ENCODE measurements around the gene ROBO4. TPM values are rescaled to one million over a fixed set of nuclear protein-coding genes. Genes with fewer than 3 reads are reported as not detected.
A peak's percentile ranks its signal among the peaks of the same experiment; 100 is the strongest.

ROBO4 gene
- polyA plus RNA-seq, 2 of the 4 experiments (the other 2 are of a cell fraction) = not detected

DNA sequence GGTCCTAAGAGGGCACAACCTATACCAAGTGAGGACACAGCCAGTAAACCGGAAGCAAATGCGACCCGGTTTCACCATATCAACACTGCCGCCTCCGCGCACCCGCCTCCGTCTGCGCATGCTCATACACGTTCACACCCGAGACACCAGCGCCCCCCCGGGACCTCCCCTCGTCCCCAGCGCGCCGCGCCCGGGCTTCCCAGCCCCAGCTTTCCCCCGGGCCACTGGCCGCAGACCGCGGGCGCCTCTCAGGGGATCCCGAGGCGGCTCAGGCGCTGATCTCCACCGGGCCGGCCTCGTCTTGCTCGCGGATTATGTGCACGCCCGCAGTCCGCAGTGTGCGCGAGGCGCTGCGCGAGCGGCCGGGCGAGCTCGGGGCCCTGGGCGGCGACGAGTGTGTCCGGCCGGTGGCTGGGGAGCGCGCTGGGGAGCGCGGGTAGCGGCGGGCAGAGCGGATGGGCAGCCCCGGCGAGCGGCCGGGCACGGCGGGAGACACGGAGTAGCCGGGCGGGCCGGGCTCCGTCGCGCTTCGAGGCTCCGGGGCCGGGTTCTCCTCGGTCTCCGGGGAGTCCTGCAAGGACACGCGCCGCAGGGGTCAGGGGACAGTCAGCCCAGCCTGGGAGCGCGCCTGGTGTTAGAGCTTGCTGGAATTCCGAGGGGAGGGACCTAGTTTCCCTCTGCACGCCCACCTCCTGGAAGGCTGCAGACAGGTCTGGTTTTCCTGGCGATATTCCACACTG is 23.4 kb upstream of the ROBO4 start:
- DNase-seq (ENCODE audit: low read depth in 1 of 2, low spot score in 1 of 2) = peak; percentile 22 to 45
- ATAC-seq = peak in 1 of 2 experiments; percentile 71; a peak in 3 of 6 replicates
- Histone ChIP-seq H3K4me1 (no peaks in the 10 kb centered on the region), H3K27ac (peak overlapping the region; percentile 20 to 67; a peak in 3 of 6 replicates), H3K9me3 (no peaks in the 10 kb centered on the region), H3K4me3 (peak overlapping the region; percentile 32; the same call in 2 of the 3 replicates), H3K4me2 (peak overlapping the region; percentile 75)
- ChIA-PET POLR2A (no interaction called here), CTCF (interaction anchor here (1.0 kb wide), 1 partner anchor 45 kb away, joined by 3 read pairs; no protein-coding TSS in a partner anchor)
- TF ChIP-seq MAX (IDR thresholded peaks at IDR 0.05) = peak; percentile 37; the same call in 1 of the 2 replicates
- no peak for TF ChIP-seq JUN (IDR thresholded peaks at IDR 0.05)
- TF ChIP-seq E2F6 (IDR thresholded peaks at IDR 0.05; ENCODE audit: borderline replicate concordance, low read depth) = peak; percentile 64
- no peak for FAIRE-seq
- WGBS (ENCODE audit: missing lambda C conversion rate) = 46% methylated on average over 9 of the region's 82 CpGs

DNA sequence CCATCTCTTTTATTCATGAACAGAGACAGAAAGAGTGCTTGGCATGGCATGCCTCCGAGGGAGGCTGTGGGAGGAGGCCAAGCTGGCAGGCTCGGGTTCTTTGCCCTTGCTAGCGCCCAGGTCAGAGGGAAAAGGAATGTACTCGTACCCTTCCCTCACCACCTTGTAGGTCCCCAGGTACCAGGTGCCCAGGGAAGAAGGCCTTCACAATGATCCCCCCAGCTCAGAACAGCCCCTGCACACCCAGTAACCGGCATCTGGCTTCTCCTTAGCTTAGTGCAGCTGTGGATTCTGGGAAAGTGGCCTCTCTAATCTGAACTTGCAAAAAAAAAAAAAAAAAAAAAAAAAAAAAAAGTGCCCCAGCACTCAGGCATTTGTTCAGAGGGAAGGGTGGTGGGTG is 22.7 kb upstream of the ROBO4 start:
- no peak for TF ChIP-seq RNF2 (IDR thresholded peaks at IDR 0.05; ENCODE audit: borderline replicate concordance, low read depth)
- TF ChIP-seq MAFK (IDR thresholded peaks at IDR 0.05; ENCODE audit: partially characterized antibody) = no peak
- TF ChIP-seq POLR2A (IDR thresholded peaks at IDR 0.05; ENCODE audit: low read length) = no peak
- no peak for TF ChIP-seq E2F6 (IDR thresholded peaks at IDR 0.05; ENCODE audit: borderline replicate concordance, low read depth)
- TF ChIP-seq, protein P1, sequence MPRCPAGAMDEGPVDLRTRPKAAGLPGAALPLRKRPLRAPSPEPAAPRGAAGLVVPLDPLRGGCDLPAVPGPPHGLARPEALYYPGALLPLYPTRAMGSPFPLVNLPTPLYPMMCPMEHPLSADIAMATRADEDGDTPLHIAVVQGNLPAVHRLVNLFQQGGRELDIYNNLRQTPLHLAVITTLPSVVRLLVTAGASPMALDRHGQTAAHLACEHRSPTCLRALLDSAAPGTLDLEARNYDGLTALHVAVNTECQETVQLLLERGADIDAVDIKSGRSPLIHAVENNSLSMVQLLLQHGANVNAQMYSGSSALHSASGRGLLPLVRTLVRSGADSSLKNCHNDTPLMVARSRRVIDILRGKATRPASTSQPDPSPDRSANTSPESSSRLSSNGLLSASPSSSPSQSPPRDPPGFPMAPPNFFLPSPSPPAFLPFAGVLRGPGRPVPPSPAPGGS (IDR thresholded peaks at IDR 0.05) = no peak
- TF ChIP-seq HMGXB4 (CRISPR knock-in tag; IDR thresholded peaks at IDR 0.05; ENCODE audit: borderline replicate concordance) = no peak

GRCh38 chr11:124919898-124920297 is 22.2 kb upstream of the ROBO4 start:
- POLR2A ChIA-PET = no interaction called here
- no peak for DNase-seq (ENCODE audit: low read depth in 1 of 2, low spot score in 1 of 2)
- CTCF ChIA-PET = no interaction called here
- H3K4me3 ChIP-seq = no peak overlapping the region
- H3K9me3 ChIP-seq = no peaks in the 10 kb centered on the region
- no peak for ATAC-seq
- no peaks in the 10 kb centered on the region for H3K4me1 ChIP-seq
- no peak overlapping the region for H3K27ac ChIP-seq
- WGBS (ENCODE audit: missing lambda C conversion rate) = 79% methylated on average over 2 of the region's 2 CpGs
- FAIRE-seq = no peak
- H3K4me2 ChIP-seq = no peak overlapping the region
- no peak for TF ChIP-seq HES2 (IDR thresholded peaks at IDR 0.05)
- TF ChIP-seq RAD21 (conservative IDR thresholded peaks at IDR 0.05 in 1 of 2, IDR thresholded peaks at IDR 0.05 in 1 of 2) = no peak
- no peak for TF ChIP-seq POLR2A (IDR thresholded peaks at IDR 0.05; ENCODE audit: low read length)
- TF ChIP-seq TP53 (CRISPR knock-in tag; IDR thresholded peaks at IDR 0.05) = no peak
- TF ChIP-seq RNF2 (IDR thresholded peaks at IDR 0.05; ENCODE audit: borderline replicate concordance, low read depth) = no peak
- TF ChIP-seq FOSB (CRISPR knock-in tag; IDR thresholded peaks at IDR 0.05) = no peak
- TF ChIP-seq FOSL2 (IDR thresholded peaks at IDR 0.05) = no peak
- no peak for TF ChIP-seq FOSL2 (CRISPR knock-in tag; IDR thresholded peaks at IDR 0.05)
- no peak for TF ChIP-seq ZNF302 (CRISPR knock-in tag; IDR thresholded peaks at IDR 0.05)
- no peak for TF ChIP-seq ATOH8 (CRISPR knock-in tag; IDR thresholded peaks at IDR 0.05; ENCODE audit: low read depth)
- no peak for TF ChIP-seq RCOR1 (IDR thresholded peaks at IDR 0.05; ENCODE audit: low read depth, low read length)
- TF ChIP-seq HOXB5 (CRISPR knock-in tag; IDR thresholded peaks at IDR 0.05) = no peak
- TF ChIP-seq RFX5 (IDR thresholded peaks at IDR 0.05) = no peak
- no peak for TF ChIP-seq BHLHE40 (IDR thresholded peaks at IDR 0.05; ENCODE audit: low read depth, low read length)
- TF ChIP-seq PBX3 (IDR thresholded peaks at IDR 0.05) = no peak
- no peak for TF ChIP-seq CBX2 (IDR thresholded peaks at IDR 0.05; ENCODE audit: borderline replicate concordance, low read depth)
- no peak for TF ChIP-seq NPAS2 (CRISPR knock-in tag; IDR thresholded peaks at IDR 0.05; ENCODE audit: borderline replicate concordance)
- no peak for TF ChIP-seq MAX (IDR thresholded peaks at IDR 0.05)
- TF ChIP-seq HOXA7 (CRISPR knock-in tag; IDR thresholded peaks at IDR 0.05) = no peak
- TF ChIP-seq MAFK (IDR thresholded peaks at IDR 0.05; ENCODE audit: partially characterized antibody) = no peak

More for the DNA sequence above, 22.7 kb upstream of the ROBO4 start:
- ChIA-PET CTCF (interaction anchor here (1.0 kb wide), 1 partner anchor 44 kb away, joined by 3 read pairs; no protein-coding TSS in a partner anchor), POLR2A (no interaction called here)
- no peak overlapping the region; a peak in 1 of 6 replicates for H3K27ac ChIP-seq
- H3K4me3 ChIP-seq = no peak overlapping the region
- ATAC-seq = no peak
- no peaks in the 10 kb centered on the region for H3K4me1 ChIP-seq
- no peaks in the 10 kb centered on the region for H3K9me3 ChIP-seq
- WGBS (ENCODE audit: missing lambda C conversion rate) = 84% methylated on average over 3 of the region's 5 CpGs
- H3K4me2 ChIP-seq = peak overlapping the region; percentile 75
- DNase-seq (ENCODE audit: low read depth in 1 of 2, low spot score in 1 of 2) = no peak
- FAIRE-seq = no peak
